Umbilical cord (tissue), 2 donors: ENCODE data around the gene ADD1. TPM values are rescaled to one million over a fixed set of nuclear protein-coding genes. Genes with fewer than 3 reads are reported as not detected.

ENCODE experiments used
- DNase-seq: peaks from one replicate; pipeline ENCODE4 v3.0.0-alpha.2; 2015; ENCODE audit warnings: low spot score
- total RNA-seq: library from RNA; depleted of rRNA; stranded (reverse); fragments of >200 nt; gene quantifications from one replicate; pipeline ENCODE4 v1.2.3, GENCODE V29; 2014; ENCODE audit warnings: low replicate concordance; ENCODE audit not compliant: insufficient read depth

ADD1 gene
- total RNA-seq, 1 donor from 2014 or later = 182 TPM

GRCh38 chr4:2834001-2834921 is 9.4 kb upstream of the ADD1 start:
- no peak for DNase-seq

- no peak for DNase-seq
Observed at GRCh38 chr4:2835978-2836377, 7.7 kb upstream of the ADD1 start.

- DNase-seq = no peak
Observed at GRCh38 chr4:2836391-2836859, 7.2 kb upstream of the ADD1 start.

GRCh38 chr4:2837110-2837903 is 6.3 kb upstream of the ADD1 start:
- no peak for DNase-seq

- peak; percentile 86 for DNase-seq
Observed at GRCh38 chr4:2837904-2838496, 5.6 kb upstream of the ADD1 start.

GRCh38 chr4:2839060-2839459 is 4.6 kb upstream of the ADD1 start:
- DNase-seq = no peak

GRCh38 chr4:2842687-2843262 is 869 bp upstream of the ADD1 start:
- no peak for DNase-seq

- peak; percentile 50 for DNase-seq
Observed at GRCh38 chr4:2843941-2844584, 419 bp downstream of the ADD1 start.

GRCh38 chr4:2846172-2846571 is 2.5 kb downstream of the ADD1 start:
- DNase-seq = no peak

- DNase-seq = no peak
Observed at GRCh38 chr4:2847302-2847871, 3.7 kb downstream of the ADD1 start.

GRCh38 chr4:2848449-2848848 is 4.8 kb downstream of the ADD1 start:
- DNase-seq = no peak

GRCh38 chr4:2849267-2850152 is 5.9 kb downstream of the ADD1 start:
- DNase-seq = no peak

- no peak for DNase-seq
Observed at GRCh38 chr4:2850966-2851798, 7.5 kb downstream of the ADD1 start.

GRCh38 chr4:2852481-2852921 is 8.9 kb downstream of the ADD1 start:
- no peak for DNase-seq

GRCh38 chr4:2855584-2855983 is 11.9 kb downstream of the ADD1 start:
- DNase-seq = no peak

- DNase-seq = no peak
Observed at GRCh38 chr4:2856266-2856665, 12.6 kb downstream of the ADD1 start.

GRCh38 chr4:2857349-2857927 is 13.8 kb downstream of the ADD1 start:
- DNase-seq = no peak

GRCh38 chr4:2858451-2859217 is 15.0 kb downstream of the ADD1 start:
- DNase-seq = peak; percentile 72
